Neural crest cell (in vitro differentiated cells): ENCODE results near the gene PRR15L. TPM values are rescaled to one million over a fixed set of nuclear protein-coding genes. Genes with fewer than 3 reads are reported as not detected.
"Not testable (repeated sequence)": the region's sequence is repeated elsewhere in the genome, so short reads cannot be mapped to it uniquely, and the experiment has no call there.

ENCODE experiments used
- DNase-seq: peaks from one replicate; pipeline ENCODE4 v3.0.0; 2021; ENCODE audit warnings: low read depth, mixed read lengths, low spot score
- H3K27ac Mint-ChIP-seq: one replicate; pipeline ENCODE4 v1.8.0; 2021; ENCODE audit warnings: mild to moderate bottlenecking, mixed read lengths; ENCODE audit not compliant: unreplicated experiment
- H3K27me3 Mint-ChIP-seq: 2 replicates; pipeline ENCODE4 v1.8.0; 2021; ENCODE audit warnings: low read depth, mild to moderate bottlenecking, mixed read lengths
- H3K36me3 Mint-ChIP-seq: 2 replicates; pipeline ENCODE4 v1.8.0; 2021; ENCODE audit warnings: low read depth, mild to moderate bottlenecking, mixed read lengths
- H3K4me1 Mint-ChIP-seq: 2 replicates; pipeline ENCODE4 v1.8.0; 2021; ENCODE audit warnings: mixed read lengths
- H3K4me3 Mint-ChIP-seq: one replicate; pipeline ENCODE4 v1.8.0; 2021; ENCODE audit warnings: mild to moderate bottlenecking, mixed read lengths
- H3K9me3 Mint-ChIP-seq: 2 replicates; pipeline ENCODE4 v1.8.0; 2021; ENCODE audit warnings: mixed read lengths
- total RNA-seq: library from RNA; stranded (reverse); gene quantifications from 2 replicates; pipeline ENCODE4 v1.2.1, GENCODE V29; 2021
- TF ChIP-seq, protein P1 (sequence below): fragments of 200-600 bp; sonication (generic); conservative IDR thresholded peaks from 2 replicates; pipeline ENCODE4 v1.5.0; 2021; ENCODE audit warnings: antibody characterized with exemption, mild to moderate bottlenecking

PRR15L gene
- total RNA-seq, 1 donor from 2014 or later, result not detected

DNA sequence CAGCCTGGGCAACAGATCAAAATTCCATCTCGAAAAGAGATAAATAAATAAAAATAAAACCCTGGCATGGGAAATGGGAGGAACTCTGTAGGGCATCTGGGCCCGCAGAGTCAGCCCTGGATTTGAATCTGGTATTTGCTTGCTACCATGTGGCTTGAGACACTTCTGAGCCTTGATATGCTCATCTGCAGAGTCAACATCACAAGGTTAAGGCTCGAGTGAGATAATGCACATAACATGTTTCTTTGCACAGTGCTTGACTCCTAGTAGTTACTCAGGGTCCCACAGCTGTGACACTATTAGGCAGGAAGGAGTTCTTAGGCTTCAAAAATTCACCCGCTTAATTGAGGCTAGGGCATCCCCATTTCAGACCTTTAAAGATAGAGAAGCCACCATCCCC is 34.5 kb upstream of the PRR15L start:
- peak overlapping the region; percentile 83 for H3K4me3 Mint-ChIP-seq
- DNase-seq, result no peak
- H3K9me3 Mint-ChIP-seq, result no peaks in the 10 kb centered on the region
- peaks cover 11% of the 10 kb centered on the region for H3K27me3 Mint-ChIP-seq
- H3K27ac Mint-ChIP-seq, result peak overlapping the region; percentile 88
- TF ChIP-seq, protein P1, sequence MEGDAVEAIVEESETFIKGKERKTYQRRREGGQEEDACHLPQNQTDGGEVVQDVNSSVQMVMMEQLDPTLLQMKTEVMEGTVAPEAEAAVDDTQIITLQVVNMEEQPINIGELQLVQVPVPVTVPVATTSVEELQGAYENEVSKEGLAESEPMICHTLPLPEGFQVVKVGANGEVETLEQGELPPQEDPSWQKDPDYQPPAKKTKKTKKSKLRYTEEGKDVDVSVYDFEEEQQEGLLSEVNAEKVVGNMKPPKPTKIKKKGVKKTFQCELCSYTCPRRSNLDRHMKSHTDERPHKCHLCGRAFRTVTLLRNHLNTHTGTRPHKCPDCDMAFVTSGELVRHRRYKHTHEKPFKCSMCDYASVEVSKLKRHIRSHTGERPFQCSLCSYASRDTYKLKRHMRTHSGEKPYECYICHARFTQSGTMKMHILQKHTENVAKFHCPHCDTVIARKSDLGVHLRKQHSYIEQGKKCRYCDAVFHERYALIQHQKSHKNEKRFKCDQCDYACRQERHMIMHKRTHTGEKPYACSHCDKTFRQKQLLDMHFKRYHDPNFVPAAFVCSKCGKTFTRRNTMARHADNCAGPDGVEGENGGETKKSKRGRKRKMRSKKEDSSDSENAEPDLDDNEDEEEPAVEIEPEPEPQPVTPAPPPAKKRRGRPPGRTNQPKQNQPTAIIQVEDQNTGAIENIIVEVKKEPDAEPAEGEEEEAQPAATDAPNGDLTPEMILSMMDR, result no peak
- no peaks in the 10 kb centered on the region for H3K36me3 Mint-ChIP-seq
- H3K4me1 Mint-ChIP-seq, result peaks cover 92% of the 10 kb centered on the region

- H3K4me3 Mint-ChIP-seq, result peak overlapping the region; percentile 83
- DNase-seq, result peak; percentile 94
- peaks cover 96% of the 10 kb centered on the region for H3K4me1 Mint-ChIP-seq
Measured at GRCh38 chr17:47990962-47991731, 33.5 kb upstream of the PRR15L start.

GRCh38 chr17:47989700-47990099 is 32.0 kb upstream of the PRR15L start:
- H3K4me3 Mint-ChIP-seq, result peak overlapping the region; percentile 31

More at GRCh38 chr17:47990962-47991731, 33.5 kb upstream of the PRR15L start:
- Mint-ChIP-seq H3K27me3 (peaks cover 11% of the 10 kb centered on the region), H3K27ac (peak overlapping the region; percentile 88), H3K9me3 (no peaks in the 10 kb centered on the region), H3K36me3 (peaks cover 7% of the 10 kb centered on the region)
- TF ChIP-seq, protein P1, result no peak

GRCh38 chr17:47989159-47989558 is 31.5 kb upstream of the PRR15L start:
- Mint-ChIP-seq H3K9me3 (no peaks in the 10 kb centered on the region), H3K27me3 (peaks cover 6% of the 10 kb centered on the region), H3K4me3 (peak overlapping the region; percentile 31), H3K4me1 (peaks cover 85% of the 10 kb centered on the region), H3K27ac (peak overlapping the region; percentile 91), H3K36me3 (peaks cover 13% of the 10 kb centered on the region)
- TF ChIP-seq, protein P1, result no peak
- no peak for DNase-seq

More at GRCh38 chr17:47989700-47990099, 32.0 kb upstream of the PRR15L start:
- Mint-ChIP-seq H3K4me1 (peaks cover 91% of the 10 kb centered on the region), H3K27me3 (peaks cover 6% of the 10 kb centered on the region), H3K36me3 (peaks cover 13% of the 10 kb centered on the region), H3K27ac (peak overlapping the region; percentile 91), H3K9me3 (no peaks in the 10 kb centered on the region)
- TF ChIP-seq, protein P1, result no peak
- DNase-seq, result no peak

DNA sequence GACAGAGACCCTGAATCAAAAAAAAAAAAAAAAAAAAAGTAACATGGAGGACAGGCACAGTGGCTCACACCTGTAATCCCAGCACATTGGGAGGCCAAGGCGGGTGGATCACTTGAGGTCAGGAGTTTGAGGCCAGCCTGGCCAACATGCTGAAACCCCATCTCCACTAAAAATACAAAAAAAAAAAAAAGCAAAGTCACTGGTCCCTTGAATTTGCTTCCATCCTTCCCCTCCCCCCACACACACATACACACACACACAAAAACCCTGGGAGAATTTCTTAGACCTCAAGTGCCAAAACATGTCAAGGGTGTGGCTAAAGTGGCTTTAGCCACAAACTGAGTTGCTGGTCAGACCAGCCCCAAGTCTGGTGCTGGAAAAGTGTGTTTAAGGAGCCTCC is 30.8 kb upstream of the PRR15L start:
- Mint-ChIP-seq H3K4me3 (peak overlapping the region; percentile 4), H3K4me1 (peaks cover 87% of the 10 kb centered on the region), H3K36me3 (peaks cover 20% of the 10 kb centered on the region), H3K27ac (peak overlapping the region; percentile 97)
- not testable (repeated sequence) for H3K9me3 Mint-ChIP-seq, H3K27me3 Mint-ChIP-seq, DNase-seq

DNA sequence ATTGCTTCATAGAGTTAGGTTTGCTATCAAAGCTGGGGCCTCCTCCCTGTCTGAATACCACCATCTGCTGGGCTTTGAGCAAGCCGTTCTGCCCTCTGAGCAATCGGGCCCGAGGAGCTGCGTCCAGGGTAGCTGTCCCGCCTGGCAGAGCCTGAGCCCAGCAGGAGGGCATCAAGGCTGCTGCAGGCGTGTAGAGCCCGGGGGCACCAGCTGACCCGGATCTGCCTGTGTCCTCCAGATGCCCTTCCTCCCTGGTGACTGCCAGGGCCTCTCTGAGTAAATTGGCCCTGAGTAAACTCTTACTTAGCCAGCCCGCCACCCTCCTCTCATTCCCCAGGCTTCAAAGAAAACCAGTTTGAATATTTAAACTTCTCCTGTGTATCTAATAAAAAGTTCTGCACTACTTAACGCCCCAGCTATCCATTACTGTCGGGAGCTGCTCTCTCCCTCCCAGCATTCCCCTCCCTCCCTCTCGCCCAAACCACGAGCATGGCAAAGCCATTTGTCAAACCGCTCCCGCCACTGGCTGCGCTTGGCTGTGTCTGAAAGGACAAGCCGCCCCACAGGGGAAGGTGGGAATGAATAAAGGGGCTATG is 29.7 kb upstream of the PRR15L start:
- Mint-ChIP-seq H3K9me3 (no peaks in the 10 kb centered on the region), H3K4me1 (peaks cover 85% of the 10 kb centered on the region), H3K27me3 (peaks cover 6% of the 10 kb centered on the region), H3K27ac (peak overlapping the region; percentile 97), H3K36me3 (peaks cover 25% of the 10 kb centered on the region), H3K4me3 (peak overlapping the region; percentile 51)
- TF ChIP-seq, protein P1, result no peak
- DNase-seq, result no peak
